ENCODE measurements around the gene GPRC5C. TPM values are rescaled to one million over a fixed set of nuclear protein-coding genes. Genes with fewer than 3 reads are reported as not detected.

Gene GPRC5C
- total RNA-seq, 1 donor from 2014 or later = 13.5 TPM

DNA sequence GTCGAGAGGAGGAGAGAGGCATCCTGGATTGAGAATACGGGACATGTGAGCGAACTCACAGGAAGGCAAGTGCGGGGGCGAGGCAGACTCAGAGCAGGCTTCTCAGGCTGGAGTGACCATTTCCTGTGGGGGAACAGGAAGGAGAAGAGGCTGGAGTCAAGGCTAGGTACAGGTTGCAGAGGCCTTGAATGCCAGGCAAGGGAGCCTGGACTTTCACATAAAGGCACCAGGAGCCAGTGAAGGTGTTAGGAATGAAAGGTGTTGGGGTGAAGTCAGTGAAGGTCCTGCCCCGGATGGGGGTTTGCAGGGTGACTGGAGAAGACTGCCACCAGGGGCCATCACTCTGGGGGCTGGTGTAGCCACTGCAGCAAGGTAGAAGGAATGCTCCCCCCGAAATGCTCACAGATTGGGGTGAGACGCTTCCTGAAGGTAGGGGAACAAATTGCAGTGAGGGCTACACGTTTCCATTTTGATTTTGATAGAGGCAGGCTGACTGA lies 5.3 kb upstream of the GPRC5C start:
- TF ChIP-seq EZH2 (IDR thresholded peaks at IDR 0.05) = no peak
- TF ChIP-seq EZH2phosphoT487 (IDR thresholded peaks at IDR 0.05) = no peak
- TF ChIP-seq, protein P1, sequence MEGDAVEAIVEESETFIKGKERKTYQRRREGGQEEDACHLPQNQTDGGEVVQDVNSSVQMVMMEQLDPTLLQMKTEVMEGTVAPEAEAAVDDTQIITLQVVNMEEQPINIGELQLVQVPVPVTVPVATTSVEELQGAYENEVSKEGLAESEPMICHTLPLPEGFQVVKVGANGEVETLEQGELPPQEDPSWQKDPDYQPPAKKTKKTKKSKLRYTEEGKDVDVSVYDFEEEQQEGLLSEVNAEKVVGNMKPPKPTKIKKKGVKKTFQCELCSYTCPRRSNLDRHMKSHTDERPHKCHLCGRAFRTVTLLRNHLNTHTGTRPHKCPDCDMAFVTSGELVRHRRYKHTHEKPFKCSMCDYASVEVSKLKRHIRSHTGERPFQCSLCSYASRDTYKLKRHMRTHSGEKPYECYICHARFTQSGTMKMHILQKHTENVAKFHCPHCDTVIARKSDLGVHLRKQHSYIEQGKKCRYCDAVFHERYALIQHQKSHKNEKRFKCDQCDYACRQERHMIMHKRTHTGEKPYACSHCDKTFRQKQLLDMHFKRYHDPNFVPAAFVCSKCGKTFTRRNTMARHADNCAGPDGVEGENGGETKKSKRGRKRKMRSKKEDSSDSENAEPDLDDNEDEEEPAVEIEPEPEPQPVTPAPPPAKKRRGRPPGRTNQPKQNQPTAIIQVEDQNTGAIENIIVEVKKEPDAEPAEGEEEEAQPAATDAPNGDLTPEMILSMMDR (IDR thresholded peaks at IDR 0.05) = no peak
- H3K4me3 Mint-ChIP-seq = no peak overlapping the region

DNA sequence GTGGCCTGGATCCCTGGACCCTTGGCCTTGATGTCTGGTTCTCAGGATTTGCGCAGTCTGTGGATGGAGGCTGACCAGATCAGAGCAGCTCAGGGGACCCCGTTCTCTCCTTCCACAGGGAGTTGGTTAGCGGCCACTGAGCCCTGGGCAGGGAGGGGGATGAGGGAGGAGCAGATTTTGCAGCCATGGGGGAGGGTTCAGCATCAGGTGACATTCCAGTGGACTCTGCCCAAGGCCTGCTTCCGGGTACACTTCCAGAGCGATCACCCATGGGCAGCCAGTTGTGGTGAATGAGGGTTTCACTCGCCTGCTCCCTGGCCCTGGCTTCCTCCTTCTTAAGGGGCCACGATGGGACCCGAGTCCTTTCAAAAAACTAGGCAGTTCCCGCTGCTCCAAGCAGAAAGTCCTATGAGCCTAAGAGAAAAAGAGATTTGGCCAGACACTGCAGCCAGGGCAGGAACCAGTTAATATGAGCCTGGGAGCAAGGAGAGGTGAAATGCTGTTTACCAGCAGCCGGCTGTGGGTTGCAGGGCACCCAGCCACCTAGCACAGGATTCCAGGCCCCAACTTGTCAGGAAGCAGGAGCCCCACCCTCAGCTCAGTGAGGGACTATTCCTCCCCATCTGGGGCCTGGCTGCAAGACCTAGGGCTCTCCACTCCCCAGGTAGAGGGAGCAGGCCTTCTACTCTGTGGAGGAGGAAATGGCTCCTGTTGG lies 4.7 kb upstream of the GPRC5C start:
- H3K27me3 Mint-ChIP-seq (ENCODE audit: insufficient read depth, low read depth) = peaks cover 35% of the 10 kb centered on the region
- DNase-seq (ENCODE audit: low spot score) = peak; percentile 51
- H3K4me3 Mint-ChIP-seq = no peak overlapping the region
- no peak overlapping the region for H3K27ac Mint-ChIP-seq
- no peak overlapping the region for H3K9ac ChIP-seq
- TF ChIP-seq EZH2 (IDR thresholded peaks at IDR 0.05) (no peak), EZH2phosphoT487 (IDR thresholded peaks at IDR 0.05) (no peak)
- TF ChIP-seq, protein P1 (IDR thresholded peaks at IDR 0.05) = no peak
- H3K9me3 ChIP-seq (ENCODE audit: low read depth) = no peaks in the 10 kb centered on the region
- no peaks in the 10 kb centered on the region for H3K9me3 Mint-ChIP-seq
- H3K4me1 Mint-ChIP-seq = peaks cover 27% of the 10 kb centered on the region
- H4K20me1 ChIP-seq (ENCODE audit: low read depth) = no peaks in the 10 kb centered on the region
- peaks cover 29% of the 10 kb centered on the region for H3K4me1 ChIP-seq
- H3K27me3 ChIP-seq = peaks cover 15% of the 10 kb centered on the region
- peak overlapping the region; percentile 20 for H2AFZ ChIP-seq (replicated peaks)
- H3F3A ChIP-seq (ENCODE audit: low read depth) = peaks cover 19% of the 10 kb centered on the region
- H3K36me3 ChIP-seq = no peaks in the 10 kb centered on the region
- no peaks in the 10 kb centered on the region for H3K79me2 ChIP-seq (ENCODE audit: low read depth)
- no peaks in the 10 kb centered on the region for H3K36me3 Mint-ChIP-seq
- no peak overlapping the region for H3K27ac ChIP-seq
- H3K4me3 ChIP-seq = no peak overlapping the region
- peak overlapping the region; percentile 28 for H3K4me2 ChIP-seq

More for the DNA sequence above, 5.3 kb upstream of the GPRC5C start:
- H3K9ac ChIP-seq = no peak overlapping the region
- Mint-ChIP-seq H3K4me1 (peaks cover 26% of the 10 kb centered on the region), H3K9me3 (no peaks in the 10 kb centered on the region), H3K36me3 (no peaks in the 10 kb centered on the region), H3K27ac (peak overlapping the region; percentile 61), H3K27me3 (ENCODE audit: insufficient read depth, low read depth) (peaks cover 33% of the 10 kb centered on the region)
- peak overlapping the region; percentile 20 for H2AFZ ChIP-seq (replicated peaks)
- H3K4me3 ChIP-seq = no peak overlapping the region
- no peaks in the 10 kb centered on the region for H3K79me2 ChIP-seq (ENCODE audit: low read depth)
- H3K27ac ChIP-seq = no peak overlapping the region
- peaks cover 13% of the 10 kb centered on the region for H3K27me3 ChIP-seq
- no peak for DNase-seq (ENCODE audit: low spot score)
- H3K9me3 ChIP-seq (ENCODE audit: low read depth) = no peaks in the 10 kb centered on the region
- H3K36me3 ChIP-seq = no peaks in the 10 kb centered on the region
- H3K4me1 ChIP-seq = peaks cover 26% of the 10 kb centered on the region
- H4K20me1 ChIP-seq (ENCODE audit: low read depth) = no peaks in the 10 kb centered on the region
- peaks cover 19% of the 10 kb centered on the region for H3F3A ChIP-seq (ENCODE audit: low read depth)
- H3K4me2 ChIP-seq = peak overlapping the region; percentile 28

DNA sequence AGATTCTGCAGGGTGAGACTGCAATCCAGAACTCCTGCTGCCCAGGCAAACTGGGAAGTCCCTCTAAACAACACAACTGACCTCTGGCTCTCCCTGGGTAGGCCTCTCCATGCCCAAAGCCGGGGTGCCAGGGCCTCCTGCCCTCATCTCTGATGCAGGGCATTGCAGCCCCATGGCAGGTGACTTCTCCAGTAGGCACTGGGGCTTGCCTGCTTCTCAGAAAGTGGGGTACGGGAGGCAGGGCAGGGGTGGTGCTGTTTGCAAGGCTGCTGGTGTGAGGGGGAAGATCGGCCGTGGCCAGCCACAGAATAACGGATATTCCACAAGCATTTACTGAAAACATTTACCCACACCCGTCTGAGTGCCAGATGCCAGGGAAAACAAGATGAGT lies 4.1 kb upstream of the GPRC5C start:
- H3K9ac ChIP-seq = no peak overlapping the region
- peaks cover 1% of the 10 kb centered on the region for H3K79me2 ChIP-seq (ENCODE audit: low read depth)
- no peak for DNase-seq (ENCODE audit: low spot score)
- no peak overlapping the region for H3K4me3 ChIP-seq
- H2AFZ ChIP-seq (replicated peaks) = no peak overlapping the region
- peaks cover 35% of the 10 kb centered on the region for H3K27me3 Mint-ChIP-seq (ENCODE audit: insufficient read depth, low read depth)
- peaks cover 19% of the 10 kb centered on the region for H3F3A ChIP-seq (ENCODE audit: low read depth)
- H4K20me1 ChIP-seq (ENCODE audit: low read depth) = no peaks in the 10 kb centered on the region
- H3K9me3 ChIP-seq (ENCODE audit: low read depth) = no peaks in the 10 kb centered on the region
- H3K4me1 ChIP-seq = peaks cover 29% of the 10 kb centered on the region
- no peaks in the 10 kb centered on the region for H3K9me3 Mint-ChIP-seq
- peaks cover 27% of the 10 kb centered on the region for H3K4me1 Mint-ChIP-seq
- H3K36me3 Mint-ChIP-seq = no peaks in the 10 kb centered on the region
- TF ChIP-seq, protein P1 (IDR thresholded peaks at IDR 0.05) = no peak
- no peak for TF ChIP-seq EZH2phosphoT487 (IDR thresholded peaks at IDR 0.05)
- TF ChIP-seq EZH2 (IDR thresholded peaks at IDR 0.05) = no peak
- peak overlapping the region; percentile 7 for H3K4me3 Mint-ChIP-seq
- H3K27ac Mint-ChIP-seq = no peak overlapping the region
- peak overlapping the region; percentile 28 for H3K4me2 ChIP-seq
- no peak overlapping the region for H3K27ac ChIP-seq
- H3K36me3 ChIP-seq = no peaks in the 10 kb centered on the region
- peaks cover 18% of the 10 kb centered on the region for H3K27me3 ChIP-seq
